Activated naive CD4-positive, alpha-beta T cell (primary cell): ENCODE measurements around the gene ABHD15.
A peak's percentile ranks its signal among the peaks of the same experiment; 100 is the strongest.

Source experiments
- DNase-seq, 4 experiments: peaks; one replicate each; lab custom pipeline; 2025; lab: John Stamatoyannopoulos, UW

Gene ABHD15

GRCh38 chr17:29583324-29584248 is 16.7 kb upstream of the ABHD15 start:
- DNase-seq: no peak

GRCh38 chr17:29582772-29583171 is 15.9 kb upstream of the ABHD15 start:
- no peak for DNase-seq

- no peak for DNase-seq
These were observed 15.5 kb upstream of the ABHD15 start for GRCh38 chr17:29582254-29582765.

- DNase-seq: no peak
These were observed 14.9 kb upstream of the ABHD15 start for GRCh38 chr17:29581583-29582253.

- peak; percentile 76 to 88 (median 82) for DNase-seq
These were observed 13.3 kb upstream of the ABHD15 start for GRCh38 chr17:29579866-29580771.

- no peak for DNase-seq
These were observed 12.0 kb upstream of the ABHD15 start for GRCh38 chr17:29578626-29579485.

- no peak for DNase-seq
These were observed 10.8 kb upstream of the ABHD15 start for GRCh38 chr17:29577385-29578211.

GRCh38 chr17:29577001-29577370 is 10.1 kb upstream of the ABHD15 start:
- no peak for DNase-seq

- DNase-seq: no peak
These were observed 9.6 kb upstream of the ABHD15 start for GRCh38 chr17:29576214-29577000.

GRCh38 chr17:29575511-29576213 is 8.8 kb upstream of the ABHD15 start:
- no peak for DNase-seq

GRCh38 chr17:29574732-29575510 is 8.1 kb upstream of the ABHD15 start:
- no peak for DNase-seq

GRCh38 chr17:29573871-29574731 is 7.3 kb upstream of the ABHD15 start:
- DNase-seq: no peak

GRCh38 chr17:29573558-29573869 is 6.7 kb upstream of the ABHD15 start:
- no peak for DNase-seq

GRCh38 chr17:29572691-29573557 is 6.1 kb upstream of the ABHD15 start:
- DNase-seq: peak in 2 of 4 experiments; percentile 33 to 49

- no peak for DNase-seq
These were observed 5.2 kb upstream of the ABHD15 start for GRCh38 chr17:29571883-29572681.
